Cerebellar nuclear complex (tissue), 1 donor: ENCODE results near the gene KLHL26.

Source experiments
- DNase-seq, 2 experiments: peaks; one replicate each; lab custom pipeline; 2025; lab: John Stamatoyannopoulos, UW

Gene KLHL26

GRCh38 chr19:18718846-18719458, 82.1 kb downstream of the KLHL26 start:
- no peak for DNase-seq

GRCh38 chr19:18719541-18719940, 82.7 kb downstream of the KLHL26 start:
- no peak for DNase-seq
